ENCODE measurements around the gene PCNX1.

- TF ChIP-seq CTCF (IDR thresholded peaks at IDR 0.05; ENCODE audit: insufficient read depth, low read length, poor library complexity, severe bottlenecking) (peak; percentile 73), EZH2phosphoT487 (conservative IDR thresholded peaks at IDR 0.05; ENCODE audit: low read length) (no peak)
These were observed at the start of gene PCNX1 for GRCh38 chr14:70907176-70907995.

Data from SU-DHL-6 (cell line).